Progenitor cell of endocrine pancreas (in vitro differentiated cells): ENCODE results near the gene PPP6R3. TPM values are rescaled to one million over a fixed set of nuclear protein-coding genes. Genes with fewer than 3 reads are reported as not detected.
A peak's percentile ranks its signal among the peaks of the same experiment; 100 is the strongest.

ENCODE experiments used
- DNase-seq: peaks from one replicate; pipeline ENCODE4 v3.0.0; 2021; ENCODE audit warnings: low spot score; ENCODE audit not compliant: unreplicated experiment
- H3K27ac Mint-ChIP-seq: 2 replicates; pipeline ENCODE4 v1.8.0; 2021; ENCODE audit warnings: mild to moderate bottlenecking, moderate library complexity, mixed read lengths
- H3K27me3 Mint-ChIP-seq: 2 replicates; pipeline ENCODE4 v1.8.0; 2021; ENCODE audit warnings: mixed read lengths
- H3K36me3 Mint-ChIP-seq: 2 replicates; pipeline ENCODE4 v1.8.0; 2022; ENCODE audit warnings: mixed read lengths; ENCODE audit not compliant: insufficient read depth
- H3K4me1 Mint-ChIP-seq: 2 replicates; pipeline ENCODE4 v1.8.0; 2021; ENCODE audit warnings: low read depth, mixed read lengths
- H3K4me3 Mint-ChIP-seq: 2 replicates; pipeline ENCODE4 v1.8.0; 2021; ENCODE audit warnings: low read depth, mild to moderate bottlenecking, moderate library complexity, mixed read lengths
- H3K9me3 Mint-ChIP-seq: 2 replicates; pipeline ENCODE4 v1.8.0; 2021; ENCODE audit warnings: low read depth, mixed read lengths
- total RNA-seq: library from RNA; stranded (reverse); gene quantifications from 2 replicates; pipeline ENCODE4 v1.2.1, GENCODE V29; 2021
- TF ChIP-seq, protein P1 (sequence below): fragments of 200-600 bp; sonication (generic); IDR thresholded peaks from one replicate; pipeline ENCODE4 v1.5.0; 2021; ENCODE audit warnings: antibody characterized with exemption, mild to moderate bottlenecking; ENCODE audit not compliant: unreplicated experiment

PPP6R3 gene
- total RNA-seq, 1 donor from 2014 or later = 124 TPM

DNA sequence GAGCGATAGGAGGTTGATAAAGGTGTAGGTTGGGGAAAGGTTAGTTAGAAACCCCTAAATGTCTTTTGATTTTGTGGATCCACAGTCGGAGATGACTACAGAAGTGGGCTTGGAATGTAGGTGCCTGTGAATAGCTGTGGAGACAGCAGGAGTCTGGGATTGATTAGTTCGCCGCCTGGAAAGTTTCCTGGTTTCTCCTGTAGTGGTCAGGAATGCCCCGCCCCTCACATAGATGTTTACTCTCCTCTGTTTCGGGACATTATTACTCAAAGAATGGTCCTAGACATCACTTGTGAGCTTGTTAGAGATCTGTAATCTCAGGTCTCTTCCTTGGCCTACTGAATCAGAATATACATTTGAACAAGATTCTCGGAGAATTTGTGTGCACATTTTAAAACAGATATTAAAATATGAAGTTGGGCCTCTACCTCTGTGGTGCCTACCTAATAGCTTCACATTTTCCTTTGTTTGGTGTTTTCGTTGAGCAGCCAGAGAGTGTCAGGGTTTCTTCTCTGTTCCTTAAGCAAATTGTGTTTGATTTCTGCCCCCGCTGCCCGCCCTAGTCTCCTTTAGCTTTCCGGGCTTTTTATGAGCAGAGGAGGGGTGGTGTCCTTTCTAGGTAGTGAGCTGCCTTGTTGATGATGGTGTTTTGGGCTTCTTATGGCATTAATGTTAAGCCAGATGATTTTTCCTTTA is 89.4 kb downstream of the PPP6R3 start:
- TF ChIP-seq, protein P1, sequence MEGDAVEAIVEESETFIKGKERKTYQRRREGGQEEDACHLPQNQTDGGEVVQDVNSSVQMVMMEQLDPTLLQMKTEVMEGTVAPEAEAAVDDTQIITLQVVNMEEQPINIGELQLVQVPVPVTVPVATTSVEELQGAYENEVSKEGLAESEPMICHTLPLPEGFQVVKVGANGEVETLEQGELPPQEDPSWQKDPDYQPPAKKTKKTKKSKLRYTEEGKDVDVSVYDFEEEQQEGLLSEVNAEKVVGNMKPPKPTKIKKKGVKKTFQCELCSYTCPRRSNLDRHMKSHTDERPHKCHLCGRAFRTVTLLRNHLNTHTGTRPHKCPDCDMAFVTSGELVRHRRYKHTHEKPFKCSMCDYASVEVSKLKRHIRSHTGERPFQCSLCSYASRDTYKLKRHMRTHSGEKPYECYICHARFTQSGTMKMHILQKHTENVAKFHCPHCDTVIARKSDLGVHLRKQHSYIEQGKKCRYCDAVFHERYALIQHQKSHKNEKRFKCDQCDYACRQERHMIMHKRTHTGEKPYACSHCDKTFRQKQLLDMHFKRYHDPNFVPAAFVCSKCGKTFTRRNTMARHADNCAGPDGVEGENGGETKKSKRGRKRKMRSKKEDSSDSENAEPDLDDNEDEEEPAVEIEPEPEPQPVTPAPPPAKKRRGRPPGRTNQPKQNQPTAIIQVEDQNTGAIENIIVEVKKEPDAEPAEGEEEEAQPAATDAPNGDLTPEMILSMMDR = no peak
- peaks cover 26% of the 10 kb centered on the region for H3K4me1 Mint-ChIP-seq
- no peak for DNase-seq
- H3K27ac Mint-ChIP-seq = peak overlapping the region; percentile 11
- H3K4me3 Mint-ChIP-seq = no peak overlapping the region
- no peaks in the 10 kb centered on the region for H3K27me3 Mint-ChIP-seq
- H3K9me3 Mint-ChIP-seq = no peaks in the 10 kb centered on the region
- H3K36me3 Mint-ChIP-seq = peaks cover 39% of the 10 kb centered on the region

DNA sequence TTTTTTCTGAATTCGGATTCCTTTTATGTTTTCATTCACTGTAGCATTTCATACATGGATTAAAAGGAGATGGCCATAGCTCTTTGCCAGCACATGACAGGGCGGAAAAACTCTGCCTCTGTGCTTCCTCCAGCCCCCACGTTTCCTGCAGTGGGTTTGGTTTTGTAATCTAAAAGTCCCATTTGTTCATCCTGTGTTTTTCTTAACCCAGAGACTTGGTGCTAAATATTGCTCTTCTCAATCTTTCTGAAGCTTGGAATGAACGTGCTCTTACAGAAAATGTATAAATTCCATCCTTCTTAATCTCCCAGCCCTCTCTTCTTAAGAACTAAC is 89.9 kb downstream of the PPP6R3 start:
- no peaks in the 10 kb centered on the region for H3K27me3 Mint-ChIP-seq
- H3K27ac Mint-ChIP-seq = peak overlapping the region; percentile 11
- DNase-seq = no peak
- H3K4me3 Mint-ChIP-seq = no peak overlapping the region
- H3K36me3 Mint-ChIP-seq = peaks cover 37% of the 10 kb centered on the region
- TF ChIP-seq, protein P1 = no peak
- peaks cover 22% of the 10 kb centered on the region for H3K4me1 Mint-ChIP-seq
- H3K9me3 Mint-ChIP-seq = no peaks in the 10 kb centered on the region

DNA sequence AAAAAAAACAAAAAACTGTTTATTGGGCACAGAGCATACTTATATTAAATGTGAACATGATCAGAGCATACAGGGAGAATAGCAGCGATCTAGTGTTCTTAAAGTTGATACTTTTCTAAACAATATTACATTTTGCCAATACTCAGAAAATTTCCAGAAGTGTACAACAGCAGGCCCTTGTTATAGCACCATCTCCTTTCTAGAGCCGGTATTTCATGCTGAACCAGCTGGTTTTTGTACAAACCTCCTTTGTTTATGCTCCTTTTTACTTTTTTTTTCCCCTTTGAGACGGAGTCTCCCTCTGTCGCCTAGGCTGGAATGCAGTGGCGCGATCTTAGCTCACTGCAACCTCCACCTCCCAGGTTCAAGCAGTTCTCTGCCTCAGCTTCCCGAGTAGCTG is 90.7 kb downstream of the PPP6R3 start:
- no peaks in the 10 kb centered on the region for H3K27me3 Mint-ChIP-seq
- peaks cover 35% of the 10 kb centered on the region for H3K36me3 Mint-ChIP-seq
- H3K27ac Mint-ChIP-seq = peak overlapping the region; percentile 15
- no peak overlapping the region for H3K4me3 Mint-ChIP-seq
- DNase-seq = no peak
- H3K9me3 Mint-ChIP-seq = no peaks in the 10 kb centered on the region
- peaks cover 17% of the 10 kb centered on the region for H3K4me1 Mint-ChIP-seq
- TF ChIP-seq, protein P1 = no peak

DNA sequence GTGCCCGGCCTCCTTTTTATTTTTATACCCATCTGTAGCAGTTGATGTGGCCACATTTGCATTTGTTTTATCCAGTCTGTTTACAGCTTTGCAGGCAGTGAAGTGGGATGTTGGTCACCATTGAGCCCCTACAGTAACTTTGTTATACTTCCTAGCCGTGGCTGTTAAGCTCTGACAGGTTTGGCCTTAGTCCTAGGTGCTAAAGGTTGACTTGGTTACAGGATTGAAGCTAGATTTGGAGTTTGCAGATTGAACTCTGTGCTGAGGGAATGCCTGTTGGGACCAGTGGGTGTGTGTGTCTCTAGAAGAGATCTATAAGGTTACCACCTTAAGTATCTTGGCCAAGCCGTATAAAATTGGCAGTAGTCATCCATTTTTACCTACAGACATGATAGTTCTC is 91.2 kb downstream of the PPP6R3 start:
- Mint-ChIP-seq H3K36me3 (peaks cover 31% of the 10 kb centered on the region), H3K4me3 (no peak overlapping the region), H3K27me3 (no peaks in the 10 kb centered on the region), H3K4me1 (peaks cover 16% of the 10 kb centered on the region), H3K27ac (no peak overlapping the region), H3K9me3 (no peaks in the 10 kb centered on the region)
- TF ChIP-seq, protein P1 = no peak
- no peak for DNase-seq

DNA sequence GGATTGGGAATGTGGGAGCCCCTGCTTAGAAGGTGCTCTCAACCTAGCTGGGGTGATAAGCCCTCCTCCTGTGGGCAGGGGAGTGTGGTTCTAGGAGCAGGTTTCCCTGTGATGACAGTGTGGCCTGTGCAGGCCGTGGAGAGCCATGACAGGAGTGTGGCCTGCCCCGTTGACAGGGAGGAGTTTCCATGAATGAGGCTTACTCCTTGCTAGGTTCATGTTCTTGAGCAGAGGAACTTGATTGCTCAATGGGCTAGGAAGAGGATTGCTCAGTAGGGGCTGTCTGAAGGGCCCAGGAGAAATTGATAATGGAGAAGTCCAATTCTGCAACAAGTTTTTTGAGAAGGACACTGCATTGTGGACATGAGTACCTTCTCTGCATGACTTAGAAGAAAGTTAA is 92.0 kb downstream of the PPP6R3 start:
- peaks cover 26% of the 10 kb centered on the region for H3K36me3 Mint-ChIP-seq

More for the DNA sequence above, 92.0 kb downstream of the PPP6R3 start:
- Mint-ChIP-seq H3K9me3 (no peaks in the 10 kb centered on the region), H3K27me3 (no peaks in the 10 kb centered on the region), H3K27ac (peak overlapping the region; percentile 54), H3K4me3 (no peak overlapping the region), H3K4me1 (peaks cover 16% of the 10 kb centered on the region)
- TF ChIP-seq, protein P1 = no peak
- no peak for DNase-seq
